Endothelial cell of umbilical vein (primary cell): ENCODE data around the gene TMBIM6. TPM values are rescaled to one million over a fixed set of nuclear protein-coding genes. Genes with fewer than 3 reads are reported as not detected.

Experiments
- BruUV-seq: library from RNA; stranded (reverse); fragments of 400-500 nt; replicated peaks from 2 replicates; lab custom pipeline; 2021; lab: Mats Ljungman, UMichigan
- CTCF ChIA-PET: fragments of 300-600, 350-600 bp; sonication (Branson Sonifier 250); formaldehyde crosslinking; loops from one replicate; lab custom pipeline; 2021; ENCODE audit warnings: antibody characterized with exemption, inconsistent platforms; lab: Charles Lee
- POLR2A ChIA-PET: fragments of 300-600, 350-600 bp; sonication (Branson Sonifier 250); formaldehyde crosslinking; loops from one replicate; lab custom pipeline; 2021; ENCODE audit warnings: antibody characterized with exemption, inconsistent platforms; lab: Charles Lee
- DNase-seq: peaks from one replicate; pipeline ENCODE4 v3.0.0-alpha.2; 2011; ENCODE audit warnings: low read depth, low spot score
- FAIRE-seq: peaks from 2 replicates; lab custom pipeline; 2011; peaks lifted over from hg19 to GRCh38; lab: Jason Lieb, UNC
- H2AFZ ChIP-seq: 2 replicates; pipeline ENCODE4 v1.6.0; 2012; ENCODE audit warnings: low read depth, low read length, control low read depth, inconsistent platforms
- H3K27ac ChIP-seq: 2 replicates; pipeline ENCODE4 v1.5.1; 2011; ENCODE audit warnings: low read depth, mild to moderate bottlenecking, control low read depth, low read length, moderate library complexity; ENCODE audit not compliant: insufficient read depth
- H3K27me3 ChIP-seq, 2 experiments: 2 replicates each; pipeline versions ENCODE4 v1.6.0 to v1.6.1; 2011; ENCODE audit warnings: low read length in 2 of 2, mixed read lengths in 1 of 2; ENCODE audit not compliant: control insufficient read depth in 2 of 2, insufficient read depth in 2 of 2
- H3K36me3 ChIP-seq, 2 experiments: 2 replicates in 1 of 2; 3 replicates in 1 of 2; pipeline ENCODE4 v1.5.1; 2011; ENCODE audit warnings: low read length in 2 of 2, mild to moderate bottlenecking in 1 of 2, moderate library complexity in 1 of 2; ENCODE audit not compliant: control insufficient read depth in 2 of 2, insufficient read depth in 2 of 2; ENCODE audit errors: extremely low read depth in 1 of 2
- H3K4me1 ChIP-seq: 3 replicates; pipeline ENCODE4 v1.5.1; 2011; ENCODE audit warnings: mild to moderate bottlenecking, low read length; ENCODE audit not compliant: control insufficient read depth, insufficient read depth; ENCODE audit errors: extremely low read depth
- H3K4me2 ChIP-seq: 2 replicates; pipeline ENCODE4 v1.6.1; 2011; ENCODE audit warnings: low read length, control low read depth, mixed read lengths; ENCODE audit not compliant: insufficient read depth
- H3K4me3 ChIP-seq, 3 experiments: fragments of 200-600 bp in 1 of 3; sonication (generic), shearing (Covaris generic) in 1 of 3; replicated peaks in 1 of 3; 2 replicates each; pipeline ENCODE4 v1.5.1; 2011 to 2016; ENCODE audit warnings: control low read depth in 3 of 3, low read length in 3 of 3, mild to moderate bottlenecking in 2 of 3, inconsistent platforms in 1 of 3, low read depth in 1 of 3, moderate library complexity in 1 of 3; ENCODE audit not compliant: insufficient read depth in 1 of 3
- H3K79me2 ChIP-seq: 2 replicates; pipeline ENCODE4 v1.6.0; 2012; ENCODE audit warnings: low read length, inconsistent platforms; ENCODE audit not compliant: control insufficient read depth, insufficient read depth
- H3K9ac ChIP-seq: replicated peaks from 2 replicates; pipeline ENCODE3; 2011; ENCODE audit warnings: low read length, control low read depth; ENCODE audit not compliant: insufficient read depth; ENCODE audit errors: extremely low read depth
- H3K9me1 ChIP-seq: replicated peaks from 3 replicates; pipeline ENCODE4 v1.6.0; 2011; ENCODE audit warnings: mild to moderate bottlenecking, low read length; ENCODE audit not compliant: control insufficient read depth, insufficient read depth; ENCODE audit errors: extremely low read depth
- H3K9me3 ChIP-seq: replicated peaks from 2 replicates; pipeline ENCODE4 v1.5.1; 2012; ENCODE audit warnings: low read length, inconsistent platforms; ENCODE audit not compliant: control insufficient read depth, insufficient read depth
- H4K20me1 ChIP-seq: replicated peaks from 2 replicates; pipeline ENCODE3; 2011; ENCODE audit warnings: mild to moderate bottlenecking, low read length; ENCODE audit not compliant: control insufficient read depth, insufficient read depth; ENCODE audit errors: extremely low read depth
- CTCF ChIP-seq, 2 donors: IDR thresholded peaks; 1 replicate in 1 of 2; 2 replicates in 1 of 2; pipeline ENCODE4 v1.5.1; 2011; ENCODE audit warnings: low read length in 2 of 2, mild to moderate bottlenecking in 2 of 2, moderate library complexity in 2 of 2, control low read depth in 1 of 2, inconsistent platforms in 1 of 2, low read depth in 1 of 2; ENCODE audit not compliant: insufficient read depth in 1 of 2; ENCODE audit errors: extremely low read depth in 1 of 2
- EZH2 ChIP-seq: IDR thresholded peaks from 2 replicates; pipeline ENCODE4 v1.6.1; 2012; ENCODE audit warnings: borderline replicate concordance, low read depth, mild to moderate bottlenecking, moderate library complexity, low read length, inconsistent platforms; ENCODE audit not compliant: severe bottlenecking
- FOS ChIP-seq: IDR thresholded peaks from 2 replicates; pipeline ENCODE4 v1.6.1; 2011; ENCODE audit warnings: mild to moderate bottlenecking, low read length, moderate library complexity, borderline replicate concordance; ENCODE audit not compliant: insufficient read depth
- GATA2 ChIP-seq: IDR thresholded peaks from 2 replicates; pipeline ENCODE4 v1.7.0; 2011; ENCODE audit warnings: low read depth, mild to moderate bottlenecking, moderate library complexity, mixed read lengths, low read length; ENCODE audit not compliant: insufficient read length, insufficient read depth
- JUN ChIP-seq: IDR thresholded peaks from 2 replicates; pipeline ENCODE4 v1.6.1; 2011; ENCODE audit warnings: borderline replicate concordance, low read depth; ENCODE audit not compliant: insufficient read length, insufficient read depth
- MAX ChIP-seq: IDR thresholded peaks from 2 replicates; pipeline ENCODE4 v1.6.1; 2011; ENCODE audit not compliant: insufficient read depth, insufficient read length
- MYC ChIP-seq: IDR thresholded peaks from one replicate; pipeline ENCODE4 v1.6.1; 2011; ENCODE audit warnings: mild to moderate bottlenecking, low read depth, low read length
- POLR2A ChIP-seq: IDR thresholded peaks from 2 replicates; pipeline ENCODE4 v1.6.1; 2012; ENCODE audit warnings: low read depth, mild to moderate bottlenecking, control low read depth, low read length
- POLR2AphosphoS5 ChIP-seq: IDR thresholded peaks from 2 replicates; pipeline ENCODE4 v1.6.1; 2012; ENCODE audit warnings: low read depth, mild to moderate bottlenecking, control low read depth, low read length, moderate library complexity; ENCODE audit not compliant: insufficient read depth
- dilution Hi-C: fragments of 300-500 bp; cut with MboI; formaldehyde crosslinking; loops from one replicate; pipeline ENCODE4 v1.15.0; 2019; ENCODE audit warnings: low sequenced_read_pairs; ENCODE audit not compliant: extremely low pct_ligation_motif_present
- intact Hi-C: fragments of 100-400 bp; cut with micrococcal nuclease; formaldehyde crosslinking; loops from one replicate; pipeline ENCODE4 v1.10.0; 2022
- polyA plus RNA-seq, 4 experiments: library from polyadenylated mRNA; depleted of rRNA in 3 of 4; stranded (reverse) in 3 of 4; unstranded in 1 of 4; fragments of >200 nt; gene quantifications; 2 replicates each; pipeline versions ENCODE4 v1.2.1 to v1.2.3, GENCODE V29; 2011 to 2012; ENCODE audit warnings: missing spikeins in 1 of 4
- total RNA-seq: library from RNA; stranded (reverse); gene quantifications from 2 replicates; pipeline ENCODE4 v1.2.3, GENCODE V29; 2021

Gene TMBIM6
- total and polyA plus RNA-seq, 2 donors (not counting 3 experiments of a cell fraction or from before 2014, with no cell fraction given), result 393 to 579 TPM

DNA sequence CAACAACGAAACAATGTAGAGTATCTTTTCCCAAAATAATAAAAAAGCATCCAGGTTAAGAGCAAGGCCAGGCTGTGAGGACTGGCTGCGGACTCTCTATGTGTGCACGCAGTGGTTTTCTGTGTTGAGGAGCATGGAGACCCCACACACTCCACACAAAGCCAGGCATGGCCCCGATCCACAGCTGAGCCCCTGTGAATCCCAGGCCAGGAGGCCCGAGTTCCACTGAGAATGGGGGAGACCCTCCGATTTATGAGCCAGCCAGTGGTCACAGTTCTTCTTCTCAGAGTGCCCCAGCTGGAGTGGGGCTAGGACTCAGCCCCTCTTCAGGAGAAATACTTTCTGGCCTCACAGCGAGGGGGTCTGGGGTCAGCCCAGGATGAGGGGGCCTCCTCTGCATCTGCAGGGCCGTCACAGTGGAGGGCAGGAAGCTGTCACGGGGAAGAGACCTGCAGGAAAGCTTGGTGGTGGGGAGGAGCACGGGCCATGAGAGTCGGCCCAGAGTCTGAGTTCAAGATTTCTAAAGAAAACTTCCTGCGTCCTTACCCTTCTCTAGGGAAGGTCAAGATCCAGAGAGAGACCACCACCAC, 66.7 kb downstream of the TMBIM6 start:
- Histone ChIP-seq H3K4me2 (no peak overlapping the region), H3K27me3 (no peaks in the 10 kb centered on the region), H3K9me3 (no peaks in the 10 kb centered on the region), H3K79me2 (no peaks in the 10 kb centered on the region), H3K27ac (no peak overlapping the region), H3K4me1 (no peaks in the 10 kb centered on the region), H3K9ac (no peak overlapping the region), H4K20me1 (no peaks in the 10 kb centered on the region), H3K36me3 (peaks cover 7 to 26% of the 10 kb centered on the region in 2 experiments), H3K9me1 (no peaks in the 10 kb centered on the region), H3K4me3 (no peak overlapping the region), H2AFZ (no peak overlapping the region)
- no peak for TF ChIP-seq MYC
- TF ChIP-seq POLR2AphosphoS5, result no peak
- TF ChIP-seq MAX, result no peak
- TF ChIP-seq FOS, result no peak
- TF ChIP-seq JUN, result no peak
- no peak for TF ChIP-seq EZH2
- no peak for TF ChIP-seq GATA2
- no peak for TF ChIP-seq CTCF (IDR thresholded peaks at IDR 0.05; ENCODE audit: extremely low read depth in 1 of 2, insufficient read depth in 1 of 2, low read depth in 1 of 2, low read length in 2 of 2)
- TF ChIP-seq POLR2A, result no peak
- CTCF ChIA-PET, result interaction anchor here (1.1 kb wide), 1 partner anchor 12 kb away, joined by 3 read pairs; no protein-coding TSS in a partner anchor
- FAIRE-seq, result no peak
- no TSS peak for BruUV-seq
- POLR2A ChIA-PET, result no interaction called here
- no peak for DNase-seq
- intact Hi-C loops, result no loop called here
- dilution Hi-C loops, result no loop called here
